CD14-positive monocyte (primary cell): ENCODE data around the gene ASTN2. TPM values are rescaled to one million over a fixed set of nuclear protein-coding genes. Genes with fewer than 3 reads are reported as not detected.
"Not testable (repeated sequence)": the region's sequence is repeated elsewhere in the genome, so short reads cannot be mapped to it uniquely, and the experiment has no call there.

Experiments used
- DNase-seq, 3 donors: peaks; one replicate each; pipeline ENCODE4 v3.0.0-alpha.2; 2011 to 2022
- H2AFZ ChIP-seq: 2 replicates; pipeline ENCODE4 v1.6.0; 2012; ENCODE audit warnings: mild to moderate bottlenecking, low read depth, low read length, inconsistent platforms; ENCODE audit not compliant: insufficient read depth, poor library complexity, severe bottlenecking
- H3K27ac ChIP-seq, 2 donors: 1 replicate in 1 of 2; 2 replicates in 1 of 2; pipeline ENCODE4 v1.5.1; 2012 to 2013; ENCODE audit warnings: low read length in 2 of 2, control low read depth in 1 of 2, inconsistent platforms in 1 of 2, low read depth in 1 of 2, mild to moderate bottlenecking in 1 of 2
- H3K27me3 ChIP-seq, 2 donors: one replicate each; pipeline versions ENCODE4 v1.6.0 to v1.6.1; 2011 to 2013; ENCODE audit warnings: low read length in 2 of 2; ENCODE audit not compliant: control insufficient read depth in 2 of 2, insufficient read depth in 2 of 2
- H3K36me3 ChIP-seq, 2 donors: replicated peaks in 1 of 2; 1 replicate in 1 of 2; 2 replicates in 1 of 2; pipeline versions ENCODE4 v1.5.1 to v1.6.1; 2012 to 2013; ENCODE audit warnings: low read length in 2 of 2, control low read depth in 1 of 2, inconsistent platforms in 1 of 2, mild to moderate bottlenecking in 1 of 2; ENCODE audit not compliant: insufficient read depth in 2 of 2, control insufficient read depth in 1 of 2
- H3K4me1 ChIP-seq, 2 donors: 1 replicate in 1 of 2; 2 replicates in 1 of 2; pipeline versions ENCODE4 v1.5.1 to v1.6.1; 2012 to 2013; ENCODE audit warnings: low read length in 2 of 2, control low read depth in 1 of 2, inconsistent platforms in 1 of 2, mild to moderate bottlenecking in 1 of 2, moderate library complexity in 1 of 2; ENCODE audit not compliant: insufficient read depth in 2 of 2, control insufficient read depth in 1 of 2
- H3K4me2 ChIP-seq: replicated peaks from 2 replicates; pipeline ENCODE3; 2012; ENCODE audit warnings: low read length, moderate library complexity, mild to moderate bottlenecking; ENCODE audit not compliant: poor library complexity, severe bottlenecking; ENCODE audit errors: extremely low read depth
- H3K4me3 ChIP-seq, 3 experiments: fragments of 200-600 bp in 1 of 3; sonication (generic) in 1 of 3; replicated peaks in 1 of 3; 1 replicate in 2 of 3; 2 replicates in 1 of 3; pipeline ENCODE4 v1.5.1; 2011 to 2013; ENCODE audit warnings: low read length in 3 of 3, mild to moderate bottlenecking in 3 of 3, control low read depth in 2 of 3, low read depth in 2 of 3, inconsistent platforms in 1 of 3, moderate library complexity in 1 of 3
- H3K79me2 ChIP-seq: 2 replicates; pipeline ENCODE4 v1.6.0; 2012; ENCODE audit warnings: mild to moderate bottlenecking, control low read depth, inconsistent platforms, low read length, moderate library complexity; ENCODE audit not compliant: insufficient read depth
- H3K9ac ChIP-seq: 2 replicates; pipeline ENCODE4 v1.6.0; 2017; ENCODE audit warnings: low read length, mild to moderate bottlenecking; ENCODE audit not compliant: insufficient read depth, poor library complexity, severe bottlenecking
- H3K9me3 ChIP-seq, 2 donors: replicated peaks in 1 of 2; 1 replicate in 1 of 2; 2 replicates in 1 of 2; pipeline versions ENCODE4 v1.5.1 to v1.6.1; 2012 to 2013; ENCODE audit warnings: low read length in 2 of 2, control low read depth in 1 of 2; ENCODE audit not compliant: control insufficient read depth in 1 of 2, insufficient read depth in 1 of 2
- H4K20me1 ChIP-seq: 2 replicates; pipeline ENCODE4 v1.6.0; 2012; ENCODE audit warnings: mild to moderate bottlenecking, low read length, control low read depth, moderate library complexity; ENCODE audit not compliant: insufficient read depth
- H3K27ac Mint-ChIP-seq, 7 donors: one replicate each; pipeline ENCODE4 v1.8.0; 2020; ENCODE audit warnings: mild to moderate bottlenecking in 7 of 7, mixed read lengths in 7 of 7, moderate library complexity in 6 of 7, inconsistent platforms in 2 of 7
- H3K27me3 Mint-ChIP-seq, 3 donors: one replicate each; pipeline ENCODE4 v1.8.0; 2021 to 2022; ENCODE audit warnings: low read depth in 3 of 3, mild to moderate bottlenecking in 3 of 3, mixed read lengths in 3 of 3, moderate library complexity in 3 of 3, inconsistent platforms in 1 of 3
- H3K36me3 Mint-ChIP-seq, 2 donors: one replicate each; pipeline ENCODE4 v1.8.0; 2020; ENCODE audit warnings: mixed read lengths in 2 of 2, inconsistent platforms in 1 of 2, mild to moderate bottlenecking in 1 of 2
- H3K4me1 Mint-ChIP-seq: one replicate; pipeline ENCODE4 v1.8.0; 2020; ENCODE audit warnings: mild to moderate bottlenecking, mixed read lengths
- H3K4me3 Mint-ChIP-seq, 2 donors: one replicate each; pipeline ENCODE4 v1.8.0; 2020; ENCODE audit warnings: mild to moderate bottlenecking in 2 of 2, mixed read lengths in 2 of 2, moderate library complexity in 1 of 2
- H3K9me3 Mint-ChIP-seq, 7 donors: one replicate each; pipeline ENCODE4 v1.8.0; 2020 to 2022; ENCODE audit warnings: mixed read lengths in 7 of 7, mild to moderate bottlenecking in 6 of 7, moderate library complexity in 6 of 7, inconsistent platforms in 2 of 7
- CTCF ChIP-seq: fragments of 200-600 bp; IDR thresholded peaks from one replicate; pipeline ENCODE4 v1.8.0; 2022; ENCODE audit warnings: antibody characterized with exemption, mild to moderate bottlenecking
- WGBS: methylation state at CpG from one replicate; pipeline ENCODE4 v1.1.5; 2013; ENCODE audit warnings: missing lambda C conversion rate; ENCODE audit not compliant: insufficient coverage; 5-methylcytosine and 5-hydroxymethylcytosine counted together
- intact Hi-C, 2 donors: fragments of 100-400 bp; cut with micrococcal nuclease; formaldehyde crosslinking; loops; one replicate each; pipeline versions ENCODE4 v1.15.0 to v1.15.1; 2023
- polyA plus RNA-seq, 3 donors: library from polyadenylated mRNA; depleted of rRNA in 1 of 3; unstranded in 2 of 3; stranded (reverse) in 1 of 3; fragments of 300-500 nt in 2 of 3; fragments of >200 nt in 1 of 3; fragmentation: Illumina TruSeq in 2 of 3; gene quantifications; 1 replicate in 2 of 3; 2 replicates in 1 of 3; pipeline ENCODE4 v1.2.3, GENCODE V29; 2012 to 2021

The ASTN2 gene
- polyA plus RNA-seq, 3 donors, result not detected

DNA sequence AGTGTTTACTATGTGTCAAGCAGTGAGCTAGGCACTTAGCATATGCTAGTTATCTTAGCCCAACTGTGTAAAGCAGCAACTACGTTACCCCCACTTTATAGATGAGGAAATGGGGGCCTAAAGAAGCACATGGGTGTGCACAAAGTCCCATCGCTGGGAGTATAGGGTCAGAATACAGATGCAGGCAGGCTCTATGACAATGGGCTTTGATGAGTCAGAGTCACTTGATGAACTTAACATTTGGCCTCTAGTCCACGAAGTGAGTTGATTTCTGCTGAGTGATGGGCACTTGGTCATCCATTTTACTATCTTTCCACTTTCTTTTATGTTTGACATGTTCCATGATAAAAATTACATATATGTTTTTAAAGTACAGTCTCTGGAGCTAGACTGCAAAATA, 523.4 kb downstream of the ASTN2 start:
- DNase-seq, result no peak
- H4K20me1 ChIP-seq, result no peaks in the 10 kb centered on the region
- no peaks in the 10 kb centered on the region for H3K27me3 ChIP-seq
- peaks cover 0 to 3% (median 2%) of the 10 kb centered on the region in 3 donors for H3K27me3 Mint-ChIP-seq
- 80% methylated on average over 1 of the region's 3 CpGs for WGBS
- H3K9me3 Mint-ChIP-seq, result peaks cover 0 to 6% (median 4%) of the 10 kb centered on the region in 7 donors
- no peak overlapping the region for H2AFZ ChIP-seq
- no peak overlapping the region for H3K4me3 Mint-ChIP-seq
- no peak overlapping the region for H3K27ac ChIP-seq
- no peak overlapping the region for H3K27ac Mint-ChIP-seq
- H3K9ac ChIP-seq, result no peak overlapping the region
- no peaks in the 10 kb centered on the region for H3K4me1 ChIP-seq
- H3K79me2 ChIP-seq, result no peaks in the 10 kb centered on the region
- intact Hi-C loops, result no loop called here
- no peak overlapping the region for H3K4me3 ChIP-seq
- no peaks in the 10 kb centered on the region for H3K4me1 Mint-ChIP-seq
- no peak for TF ChIP-seq CTCF
- no peaks in the 10 kb centered on the region for H3K36me3 Mint-ChIP-seq
- no peak overlapping the region for H3K4me2 ChIP-seq
- no peaks in the 10 kb centered on the region for H3K9me3 ChIP-seq
- H3K36me3 ChIP-seq, result no peaks in the 10 kb centered on the region

GRCh38 chr9:116888476-116888875, 526.4 kb downstream of the ASTN2 start:
- H3K9me3 ChIP-seq, intact Hi-C loops, H3K27ac ChIP-seq, H3K4me1 Mint-ChIP-seq, H3K27me3 ChIP-seq, H3K4me3 Mint-ChIP-seq, H3K4me1 ChIP-seq, H3K27ac Mint-ChIP-seq, H3K9ac ChIP-seq, H3K27me3 Mint-ChIP-seq, DNase-seq, H3K4me2 ChIP-seq, H3K36me3 ChIP-seq, H2AFZ ChIP-seq, H4K20me1 ChIP-seq, H3K4me3 ChIP-seq, H3K79me2 ChIP-seq, H3K36me3 Mint-ChIP-seq: not testable (repeated sequence)
- peaks cover 0 to 10% (median 3%) of the 10 kb centered on the region in 7 donors for H3K9me3 Mint-ChIP-seq
- WGBS, result no CpG with 5 or more reads among the region's 4 CpGs
